ENCODE measurements around the gene IFT20. TPM values are rescaled to one million over a fixed set of nuclear protein-coding genes. Genes with fewer than 3 reads are reported as not detected.

Gene IFT20
- total and polyA plus RNA-seq, 10 donors, result 28.4 to 52.8 (median 45.6) TPM

DNA sequence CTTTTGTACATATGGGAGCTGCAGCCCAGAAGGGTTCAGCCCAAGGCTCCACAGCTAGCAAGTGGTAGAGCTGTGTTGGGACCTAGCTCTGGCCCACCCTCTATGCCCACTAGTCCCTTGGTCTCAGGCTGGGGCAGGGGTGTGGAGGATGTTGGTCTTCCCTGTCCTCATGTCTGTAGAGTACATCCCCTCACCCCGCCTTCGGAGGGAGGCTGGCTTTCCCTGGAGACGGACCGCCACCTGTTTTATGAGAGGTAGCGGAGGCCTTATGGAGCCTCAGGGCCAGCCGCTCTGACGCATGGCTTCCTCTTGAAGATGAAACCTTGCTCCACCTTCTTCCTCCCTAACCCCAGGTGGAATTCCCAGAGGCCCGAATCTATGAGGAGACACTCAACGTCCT lies 8.7 kb upstream of the IFT20 start:
- no peak for DNase-seq
- intact Hi-C loops (cut with DNase I; ENCODE audit: low total_unique reads), result no loop called here
- WGBS, 5 donors, result 79 to 97% (median 87%) methylated on average over 5 to 9 of the region's 9 CpGs
- H3K4me1 ChIP-seq, result peaks cover 0 to 98% (median 56%) of the 10 kb centered on the region in 6 donors
- H3K36me3 ChIP-seq, result peaks cover 11 to 100% (median 91%) of the 10 kb centered on the region in 6 donors
- H3K9me3 ChIP-seq, result no peaks in the 10 kb centered on the region
- no peaks in the 10 kb centered on the region for H3K27me3 ChIP-seq (replicated peaks in 1 of 7)
- no peak for TF ChIP-seq POLR2A (IDR thresholded peaks at IDR 0.05)
- no peak for TF ChIP-seq POLR2AphosphoS5 (IDR thresholded peaks at IDR 0.05)
- TF ChIP-seq, protein P1, sequence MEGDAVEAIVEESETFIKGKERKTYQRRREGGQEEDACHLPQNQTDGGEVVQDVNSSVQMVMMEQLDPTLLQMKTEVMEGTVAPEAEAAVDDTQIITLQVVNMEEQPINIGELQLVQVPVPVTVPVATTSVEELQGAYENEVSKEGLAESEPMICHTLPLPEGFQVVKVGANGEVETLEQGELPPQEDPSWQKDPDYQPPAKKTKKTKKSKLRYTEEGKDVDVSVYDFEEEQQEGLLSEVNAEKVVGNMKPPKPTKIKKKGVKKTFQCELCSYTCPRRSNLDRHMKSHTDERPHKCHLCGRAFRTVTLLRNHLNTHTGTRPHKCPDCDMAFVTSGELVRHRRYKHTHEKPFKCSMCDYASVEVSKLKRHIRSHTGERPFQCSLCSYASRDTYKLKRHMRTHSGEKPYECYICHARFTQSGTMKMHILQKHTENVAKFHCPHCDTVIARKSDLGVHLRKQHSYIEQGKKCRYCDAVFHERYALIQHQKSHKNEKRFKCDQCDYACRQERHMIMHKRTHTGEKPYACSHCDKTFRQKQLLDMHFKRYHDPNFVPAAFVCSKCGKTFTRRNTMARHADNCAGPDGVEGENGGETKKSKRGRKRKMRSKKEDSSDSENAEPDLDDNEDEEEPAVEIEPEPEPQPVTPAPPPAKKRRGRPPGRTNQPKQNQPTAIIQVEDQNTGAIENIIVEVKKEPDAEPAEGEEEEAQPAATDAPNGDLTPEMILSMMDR (IDR thresholded peaks at IDR 0.05 in 8 of 11, conservative IDR thresholded peaks at IDR 0.05 in 3 of 11), result no peak
- H3K27ac ChIP-seq, result peak overlapping the region; percentile 32 to 98 (median 82)
- no peak overlapping the region for H3K4me3 ChIP-seq

DNA sequence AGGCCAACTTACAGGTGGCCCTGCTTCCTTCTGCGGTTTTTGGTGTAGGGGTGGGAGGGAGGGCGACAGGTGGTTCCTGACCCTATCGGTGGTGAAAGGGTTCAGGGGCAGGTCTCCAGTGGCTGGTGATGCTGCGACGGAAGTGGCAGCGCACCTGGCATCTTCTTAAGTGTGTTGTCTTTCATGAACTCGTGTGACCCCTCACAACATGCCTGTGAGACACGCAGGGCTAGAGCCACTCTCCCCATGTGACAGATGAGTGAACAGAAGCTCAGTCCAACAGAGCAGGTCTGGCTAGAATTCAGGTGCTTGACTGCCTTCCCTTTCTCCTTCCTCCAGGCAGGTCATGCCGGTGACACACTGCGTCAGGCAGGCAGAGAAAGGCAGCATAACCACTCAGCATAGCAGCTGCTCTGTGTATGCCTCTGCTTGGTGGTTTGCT lies 8.2 kb upstream of the IFT20 start:
- Histone ChIP-seq H3K36me3 (peaks cover 11 to 99% (median 86%) of the 10 kb centered on the region in 6 donors), H3K4me3 (no peak overlapping the region), H3K4me1 (peaks cover 0 to 98% (median 56%) of the 10 kb centered on the region in 6 donors), H3K27me3 (replicated peaks in 1 of 7) (no peaks in the 10 kb centered on the region), H3K27ac (peak overlapping the region; percentile 35 to 98 (median 82)), H3K9me3 (no peaks in the 10 kb centered on the region)
- intact Hi-C loops (cut with DNase I; ENCODE audit: low total_unique reads), result no loop called here
- TF ChIP-seq POLR2A (IDR thresholded peaks at IDR 0.05) (no peak), POLR2AphosphoS5 (IDR thresholded peaks at IDR 0.05) (peak in 1 of 3 donors; percentile 26)
- DNase-seq, result no peak
- WGBS, 5 donors, result 66 to 75% (median 69%) methylated on average over 9 to 10 of the region's 10 CpGs

DNA sequence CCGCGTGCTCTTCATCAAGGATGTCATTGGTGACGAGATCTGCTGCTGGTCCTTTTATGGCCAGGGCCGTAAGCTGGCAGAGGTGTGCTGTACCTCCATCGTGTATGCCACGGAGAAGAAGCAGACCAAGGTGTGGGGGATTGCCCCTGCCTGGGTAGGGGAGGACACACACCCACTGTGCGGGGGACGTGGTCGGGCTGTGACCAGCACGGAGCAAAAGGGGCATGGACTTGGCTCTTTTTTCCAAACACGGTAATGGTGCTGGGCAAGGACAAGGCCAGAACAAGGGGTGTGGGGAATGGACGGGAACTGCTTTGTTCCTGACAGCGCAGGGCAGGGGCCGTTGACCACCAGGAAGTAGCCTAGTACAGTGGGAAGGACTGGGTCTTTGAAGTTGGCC lies 7.0 kb upstream of the IFT20 start:
- Histone ChIP-seq H3K4me3 (no peak overlapping the region), H3K9me3 (no peaks in the 10 kb centered on the region)

DNA sequence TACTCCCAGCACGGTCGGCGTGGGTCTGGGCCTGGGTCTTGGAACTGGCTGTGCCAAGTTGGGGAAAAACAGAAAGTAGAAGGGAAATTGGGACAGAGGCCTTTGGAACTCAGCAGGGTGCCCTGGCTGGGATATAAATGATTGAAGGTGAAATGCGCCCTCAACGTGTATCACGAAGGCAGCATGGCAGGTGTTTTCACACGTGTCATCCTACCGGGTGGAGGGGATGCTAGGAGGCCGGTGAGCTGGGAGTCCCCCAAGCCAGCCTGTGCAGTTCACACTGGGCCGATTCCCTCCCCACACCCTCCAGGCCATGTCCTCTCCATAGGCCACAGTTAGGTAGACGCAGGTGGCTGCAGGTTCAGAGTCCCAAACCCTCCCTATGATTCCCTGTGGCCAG lies 6.2 kb upstream of the IFT20 start:
- peaks cover 11 to 80% (median 69%) of the 10 kb centered on the region in 6 donors for H3K36me3 ChIP-seq
- intact Hi-C loops (cut with DNase I; ENCODE audit: low total_unique reads), result no loop called here
- H3K4me1 ChIP-seq, result peaks cover 3 to 100% (median 66%) of the 10 kb centered on the region in 6 donors
- H3K27me3 ChIP-seq (replicated peaks in 1 of 7), result no peaks in the 10 kb centered on the region
- H3K4me3 ChIP-seq, result no peak overlapping the region
- 91 to 96% (median 94%) methylated on average over 11 of the region's 11 CpGs for WGBS, 5 donors
- TF ChIP-seq, protein P1 (IDR thresholded peaks at IDR 0.05 in 8 of 11, conservative IDR thresholded peaks at IDR 0.05 in 3 of 11), result no peak
- TF ChIP-seq POLR2AphosphoS5 (IDR thresholded peaks at IDR 0.05), result peak in 1 of 3 donors; percentile 0
- H3K27ac ChIP-seq, result peak overlapping the region in 7 of 8 donors; percentile 49 to 98 (median 84)
- no peak for DNase-seq
- H3K9me3 ChIP-seq, result no peaks in the 10 kb centered on the region

More for the DNA sequence above, 7.0 kb upstream of the IFT20 start:
- intact Hi-C loops (cut with DNase I; ENCODE audit: low total_unique reads), result no loop called here
- Histone ChIP-seq H3K36me3 (peaks cover 11 to 88% (median 74%) of the 10 kb centered on the region in 6 donors), H3K27ac (peak overlapping the region in 7 of 8 donors; percentile 49 to 98 (median 84)), H3K27me3 (replicated peaks in 1 of 7) (no peaks in the 10 kb centered on the region), H3K4me1 (peaks cover 0 to 98% (median 61%) of the 10 kb centered on the region in 6 donors)
- no peak for DNase-seq
- WGBS, 5 donors, result 74 to 91% (median 85%) methylated on average over 14 of the region's 14 CpGs
- peak; percentile 73 to 82 (median 74) for TF ChIP-seq POLR2AphosphoS5 (IDR thresholded peaks at IDR 0.05)
- TF ChIP-seq, protein P1 (IDR thresholded peaks at IDR 0.05 in 8 of 11, conservative IDR thresholded peaks at IDR 0.05 in 3 of 11), result no peak
- TF ChIP-seq POLR2A (IDR thresholded peaks at IDR 0.05), result no peak
